GM12891 (cell line): Measurements from ENCODE around the gene CCNF.

Source experiments
- POLR2A ChIP-seq: IDR thresholded peaks from 2 replicates; pipeline ENCODE4 v1.6.1; 2011; ENCODE audit warnings: low read depth, low read length, control low read depth
- POU2F2 ChIP-seq: IDR thresholded peaks from 2 replicates; pipeline ENCODE4 v1.6.1; 2011; ENCODE audit warnings: low read depth, mild to moderate bottlenecking, control low read depth, low read length, moderate library complexity

- no peak for TF ChIP-seq POLR2A
- TF ChIP-seq POU2F2 = no peak
Observed at GRCh38 chr16:2476345-2476720, 47.1 kb downstream of the CCNF start.
